Tibial nerve (tissue), 4 donors: ENCODE data around the gene RAB3IL1. TPM values are rescaled to one million over a fixed set of nuclear protein-coding genes. Genes with fewer than 3 reads are reported as not detected.

ENCODE experiments used
- DNase-seq, 2 donors: peaks; one replicate each; pipeline ENCODE4 v3.0.0-alpha.2; 2019; ENCODE audit warnings: low spot score in 2 of 2
- H3K27ac ChIP-seq, 4 donors: fragments of 200-600 bp; sonication (generic) in 3 of 4; one replicate each; pipeline ENCODE4 v1.5.1; 2017 to 2019; ENCODE audit warnings: mild to moderate bottlenecking in 1 of 4
- H3K27me3 ChIP-seq, 2 donors: fragments of 200-600 bp; sonication (generic) in 1 of 2; one replicate each; pipeline versions ENCODE4 v1.5.1 to v1.6.0; 2017 to 2019
- H3K36me3 ChIP-seq, 3 donors: fragments of 200-600 bp; sonication (generic); one replicate each; pipeline ENCODE4 v1.5.1; 2018 to 2019
- H3K4me1 ChIP-seq, 4 donors: fragments of 200-600 bp; sonication (generic) in 3 of 4; one replicate each; pipeline ENCODE4 v1.5.1; 2017 to 2019
- H3K4me3 ChIP-seq, 4 donors: fragments of 200-600 bp; sonication (generic) in 3 of 4; one replicate each; pipeline ENCODE4 v1.5.1; 2017 to 2019; ENCODE audit warnings: mild to moderate bottlenecking in 1 of 4, moderate library complexity in 1 of 4
- H3K9me3 ChIP-seq, 4 donors: fragments of 200-600 bp; sonication (generic) in 3 of 4; one replicate each; pipeline ENCODE4 v1.5.1; 2017 to 2019
- EP300 ChIP-seq, 2 donors: sonication (generic); formaldehyde crosslinking; IDR thresholded peaks; one replicate each; pipeline ENCODE4 v1.6.1; 2017; ENCODE audit warnings: antibody characterized with exemption in 2 of 2, mild to moderate bottlenecking in 1 of 2
- POLR2A ChIP-seq, 2 donors: fragments of 450-650 bp; IDR thresholded peaks; one replicate each; pipeline ENCODE4 v1.6.1; 2017; ENCODE audit warnings: antibody characterized with exemption in 2 of 2, mild to moderate bottlenecking in 2 of 2, moderate library complexity in 2 of 2
- WGBS, 2 donors: methylation state at CpG; one replicate each; pipeline ENCODE4 v1.1.5; 2018; 5-methylcytosine and 5-hydroxymethylcytosine counted together
- total RNA-seq, 4 donors: library from RNA; depleted of rRNA; stranded (reverse); fragments of >200 nt; gene quantifications; one replicate each; pipeline ENCODE4 v1.1.0, GENCODE V29; 2016
- TF ChIP-seq, protein P1 (sequence below), 5 experiments: fragments of 200-600 bp in 3 of 5; fragments of 450-650 bp in 2 of 5; sonication (generic) in 3 of 5; IDR thresholded peaks; one replicate each; pipeline ENCODE4 v1.5.1; 2016 to 2019; ENCODE audit warnings: antibody characterized with exemption in 5 of 5, mild to moderate bottlenecking in 3 of 5, moderate library complexity in 2 of 5

RAB3IL1 gene
- total RNA-seq, 4 donors from 2014 or later: 58.8 to 127 (median 71.1) TPM

DNA sequence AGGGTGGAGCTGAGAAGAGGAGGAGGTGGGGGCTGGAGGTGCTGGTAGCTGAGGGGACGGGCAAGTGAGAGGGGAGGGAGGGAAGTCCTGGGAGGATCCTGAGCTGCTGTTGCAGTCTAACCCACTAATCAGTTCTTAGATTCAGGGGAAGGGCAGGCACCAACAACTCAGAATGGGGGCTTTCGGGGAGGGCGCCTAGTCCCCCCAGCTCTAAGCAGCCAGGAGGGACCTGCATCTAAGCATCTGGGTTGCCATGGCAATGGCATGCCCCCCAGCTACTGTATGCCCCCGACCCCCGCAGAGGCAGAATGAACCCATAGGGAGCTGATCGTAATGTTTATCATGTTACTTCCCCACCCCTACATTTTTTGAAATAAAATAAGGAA lies 50.4 kb downstream of the RAB3IL1 start:
- Histone ChIP-seq H3K27me3 (no peaks in the 10 kb centered on the region), H3K9me3 (no peaks in the 10 kb centered on the region), H3K4me3 (no peak overlapping the region), H3K36me3 (peaks cover 0 to 54% (median 0%) of the 10 kb centered on the region in 3 donors), H3K27ac (peak overlapping the region in 1 of 4 donors; percentile 52), H3K4me1 (peaks cover 0 to 38% (median 10%) of the 10 kb centered on the region in 4 donors)
- TF ChIP-seq EP300 (IDR thresholded peaks at IDR 0.05) (no peak), POLR2A (IDR thresholded peaks at IDR 0.05) (no peak)
- TF ChIP-seq, protein P1, sequence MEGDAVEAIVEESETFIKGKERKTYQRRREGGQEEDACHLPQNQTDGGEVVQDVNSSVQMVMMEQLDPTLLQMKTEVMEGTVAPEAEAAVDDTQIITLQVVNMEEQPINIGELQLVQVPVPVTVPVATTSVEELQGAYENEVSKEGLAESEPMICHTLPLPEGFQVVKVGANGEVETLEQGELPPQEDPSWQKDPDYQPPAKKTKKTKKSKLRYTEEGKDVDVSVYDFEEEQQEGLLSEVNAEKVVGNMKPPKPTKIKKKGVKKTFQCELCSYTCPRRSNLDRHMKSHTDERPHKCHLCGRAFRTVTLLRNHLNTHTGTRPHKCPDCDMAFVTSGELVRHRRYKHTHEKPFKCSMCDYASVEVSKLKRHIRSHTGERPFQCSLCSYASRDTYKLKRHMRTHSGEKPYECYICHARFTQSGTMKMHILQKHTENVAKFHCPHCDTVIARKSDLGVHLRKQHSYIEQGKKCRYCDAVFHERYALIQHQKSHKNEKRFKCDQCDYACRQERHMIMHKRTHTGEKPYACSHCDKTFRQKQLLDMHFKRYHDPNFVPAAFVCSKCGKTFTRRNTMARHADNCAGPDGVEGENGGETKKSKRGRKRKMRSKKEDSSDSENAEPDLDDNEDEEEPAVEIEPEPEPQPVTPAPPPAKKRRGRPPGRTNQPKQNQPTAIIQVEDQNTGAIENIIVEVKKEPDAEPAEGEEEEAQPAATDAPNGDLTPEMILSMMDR (IDR thresholded peaks at IDR 0.05): no peak
- DNase-seq: no peak
- WGBS, 2 donors: 78 to 91% methylated on average over 6 of the region's 6 CpGs

DNA sequence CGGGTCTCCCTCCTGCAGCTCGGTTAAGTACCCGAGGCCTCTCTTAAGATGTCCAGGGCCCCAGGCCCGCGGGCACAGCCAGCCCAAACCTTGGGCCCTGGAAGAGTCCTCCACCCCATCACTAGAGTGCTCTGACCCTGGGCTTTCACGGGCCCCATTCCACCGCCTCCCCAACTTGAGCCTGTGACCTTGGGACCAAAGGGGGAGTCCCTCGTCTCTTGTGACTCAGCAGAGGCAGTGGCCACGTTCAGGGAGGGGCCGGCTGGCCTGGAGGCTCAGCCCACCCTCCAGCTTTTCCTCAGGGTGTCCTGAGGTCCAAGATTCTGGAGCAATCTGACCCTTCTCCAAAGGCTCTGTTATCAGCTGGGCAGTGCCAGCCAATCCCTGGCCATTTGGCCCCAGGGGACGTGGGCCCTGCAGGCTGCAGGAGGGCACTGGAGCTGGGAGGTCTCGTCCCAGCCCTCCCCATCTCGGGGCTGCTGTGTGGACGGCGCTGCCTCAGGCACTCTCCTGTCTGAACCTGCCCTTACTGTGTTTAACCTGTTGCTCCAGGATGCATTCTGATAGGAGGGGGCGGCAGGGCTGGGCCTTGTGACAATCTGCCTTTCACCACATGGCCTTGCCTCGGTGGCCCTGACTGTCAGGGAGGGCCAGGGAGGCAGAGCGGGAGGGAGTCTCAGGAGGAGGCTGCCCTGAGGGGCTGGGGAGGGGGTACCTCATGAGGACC lies 51.0 kb downstream of the RAB3IL1 start:
- 55 to 58% methylated on average over 17 to 18 of the region's 18 CpGs for WGBS, 2 donors
- TF ChIP-seq, protein P1 (IDR thresholded peaks at IDR 0.05): no peak
- no peak for TF ChIP-seq EP300 (IDR thresholded peaks at IDR 0.05)
- no peak for TF ChIP-seq POLR2A (IDR thresholded peaks at IDR 0.05)

DNA sequence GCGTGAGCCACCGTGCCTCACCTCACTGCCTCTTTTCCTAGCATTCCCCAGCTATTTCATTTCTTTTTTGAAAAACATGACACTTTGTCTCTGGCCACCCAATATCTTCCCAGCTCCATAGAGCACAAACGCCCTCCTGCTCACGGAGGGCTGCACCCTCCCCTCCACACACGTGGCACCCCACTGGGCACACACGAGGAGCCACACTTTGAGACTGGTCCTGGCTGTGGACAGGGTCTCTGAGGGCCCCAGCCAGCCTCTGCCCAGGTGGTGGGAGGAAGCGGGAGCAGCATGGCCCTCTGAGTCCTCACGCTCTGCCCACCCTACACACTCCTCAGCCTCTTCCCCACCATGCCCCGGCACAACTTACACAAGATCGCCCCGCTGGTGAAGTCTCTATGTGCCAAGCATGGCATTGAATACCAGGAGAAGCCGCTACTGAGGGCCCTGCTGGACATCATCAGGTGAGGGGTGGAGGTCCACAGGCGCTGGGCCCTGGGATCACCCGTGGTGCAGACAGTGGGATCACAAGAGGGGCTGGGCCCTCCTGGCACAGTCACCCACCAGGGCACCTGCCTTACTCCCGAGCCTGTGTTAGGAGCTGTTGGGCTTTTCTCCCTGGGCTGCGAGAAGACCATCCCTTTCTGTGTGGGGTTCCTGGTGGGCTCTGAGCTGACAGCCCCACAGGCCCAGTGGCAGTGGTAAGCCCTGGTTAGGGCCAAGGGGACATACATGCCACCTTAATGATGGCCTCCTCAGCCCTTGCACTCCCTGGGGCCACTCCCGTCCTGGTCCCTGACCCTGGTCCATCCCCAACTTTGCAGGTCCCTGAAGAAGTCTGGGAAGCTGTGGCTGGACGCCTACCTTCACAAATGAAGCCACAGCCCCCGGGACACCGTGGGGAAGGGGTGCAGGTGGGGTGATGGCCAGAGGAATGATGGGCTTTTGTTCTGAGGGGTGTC lies 52.3 kb downstream of the RAB3IL1 start:
- WGBS, 2 donors: 91 to 94% methylated on average over 19 to 20 of the region's 20 CpGs
- H3K36me3 ChIP-seq: peaks cover 0 to 71% (median 0%) of the 10 kb centered on the region in 3 donors
- DNase-seq: no peak
- no peaks in the 10 kb centered on the region for H3K9me3 ChIP-seq
- no peak overlapping the region for H3K4me3 ChIP-seq
- no peak overlapping the region for H3K27ac ChIP-seq
- no peaks in the 10 kb centered on the region for H3K27me3 ChIP-seq
- TF ChIP-seq, protein P1 (IDR thresholded peaks at IDR 0.05): no peak
- TF ChIP-seq EP300 (IDR thresholded peaks at IDR 0.05) (no peak), POLR2A (IDR thresholded peaks at IDR 0.05) (no peak)
- peaks cover 0 to 24% (median 0%) of the 10 kb centered on the region in 4 donors for H3K4me1 ChIP-seq

More for the DNA sequence above, 51.0 kb downstream of the RAB3IL1 start:
- Histone ChIP-seq H3K36me3 (peaks cover 0 to 59% (median 0%) of the 10 kb centered on the region in 3 donors), H3K27ac (peak overlapping the region in 2 of 4 donors; percentile 52 to 69), H3K4me1 (peaks cover 0 to 33% (median 5%) of the 10 kb centered on the region in 4 donors), H3K9me3 (no peaks in the 10 kb centered on the region), H3K4me3 (no peak overlapping the region), H3K27me3 (no peaks in the 10 kb centered on the region)
- DNase-seq: no peak

DNA sequence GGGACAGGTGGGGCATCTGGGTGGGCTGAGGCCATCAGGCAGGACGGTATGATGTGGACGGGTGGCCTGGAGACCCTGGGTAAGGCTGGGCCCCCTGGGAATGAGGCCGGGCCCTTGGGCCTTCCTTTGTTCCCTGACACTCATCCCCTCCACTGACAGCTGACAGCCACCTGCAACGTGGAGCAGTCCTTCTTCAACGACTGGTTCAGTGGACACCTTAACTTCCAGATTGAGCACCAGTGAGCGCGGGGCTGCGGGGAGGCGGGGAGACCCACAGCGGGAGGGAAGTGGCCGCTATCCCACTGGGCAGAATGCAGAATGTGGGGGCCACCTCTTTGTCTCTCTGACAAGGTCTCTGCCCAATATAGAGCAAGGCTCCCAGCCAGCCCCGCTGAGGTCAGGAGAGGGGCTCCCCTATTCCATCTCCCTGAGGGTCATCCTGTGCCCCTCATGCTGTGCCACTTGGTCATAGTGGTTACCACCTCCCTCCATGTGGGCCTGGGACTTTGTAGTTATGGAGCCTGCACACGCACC lies 53.8 kb downstream of the RAB3IL1 start:
- WGBS, 2 donors: 91% methylated on average over 13 of the region's 13 CpGs
- no peak for DNase-seq
- Histone ChIP-seq H3K36me3 (peaks cover 0 to 86% (median 0%) of the 10 kb centered on the region in 3 donors), H3K4me3 (no peak overlapping the region), H3K4me1 (peaks cover 0 to 10% (median 0%) of the 10 kb centered on the region in 4 donors), H3K27ac (no peak overlapping the region), H3K27me3 (no peaks in the 10 kb centered on the region), H3K9me3 (no peaks in the 10 kb centered on the region)
- no peak for TF ChIP-seq POLR2A (IDR thresholded peaks at IDR 0.05)
- no peak for TF ChIP-seq EP300 (IDR thresholded peaks at IDR 0.05)
- TF ChIP-seq, protein P1 (IDR thresholded peaks at IDR 0.05): no peak
